B cell (primary cell): ENCODE data around the gene BRD9. TPM values are rescaled to one million over a fixed set of nuclear protein-coding genes. Genes with fewer than 3 reads are reported as not detected.

Experiments used
- ATAC-seq: fragments of 200-7000 bp; cut with Tn5 transposase; one replicate; pipeline ENCODE4 v1.10.0; 2021; ENCODE audit warnings: low read depth, mild to moderate bottlenecking, moderate number of reproducible peaks, moderate library complexity
- CTCF ChIA-PET: fragments of 350-600 bp; sonication (Branson Sonifier 250); formaldehyde crosslinking; loops from one replicate; lab custom pipeline; 2021; ENCODE audit warnings: antibody characterized with exemption, inconsistent platforms; lab: Charles Lee
- POLR2A ChIA-PET: fragments of 350-600 bp; sonication (Branson Sonifier 250); formaldehyde crosslinking; loops from one replicate; lab custom pipeline; 2021; ENCODE audit warnings: antibody characterized with exemption; lab: Charles Lee
- DNase-seq: peaks from one replicate; pipeline ENCODE4 v3.0.0; 2013
- H2AFZ ChIP-seq: 2 replicates; pipeline ENCODE4 v1.6.1; 2012; ENCODE audit warnings: mild to moderate bottlenecking, low read depth, low read length; ENCODE audit not compliant: insufficient read depth, poor library complexity, severe bottlenecking
- H3K27ac ChIP-seq, 2 donors: 1 replicate in 1 of 2; 2 replicates in 1 of 2; pipeline ENCODE4 v1.5.1; 2012 to 2013; ENCODE audit warnings: low read length in 2 of 2, mild to moderate bottlenecking in 2 of 2, moderate library complexity in 1 of 2
- H3K27me3 ChIP-seq, 4 experiments: fragments of 200-600 bp in 1 of 4; sonication (generic) in 1 of 4; replicated peaks in 1 of 4; 1 replicate in 2 of 4; 2 replicates in 2 of 4; pipeline versions ENCODE4 v1.6.1 to v1.7.0; 2013 to 2016; ENCODE audit warnings: low read length in 3 of 4, mild to moderate bottlenecking in 2 of 4, mixed read lengths in 1 of 4, moderate library complexity in 1 of 4; ENCODE audit not compliant: insufficient read depth in 4 of 4, control insufficient read depth in 3 of 4; ENCODE audit errors: control extremely low read depth in 1 of 4
- H3K36me3 ChIP-seq, 2 experiments: replicated peaks in 1 of 2; 1 replicate in 1 of 2; 2 replicates in 1 of 2; pipeline versions ENCODE4 v1.6.1 to v1.7.1; 2013; ENCODE audit warnings: low read length in 1 of 2; ENCODE audit not compliant: insufficient read depth in 2 of 2, control insufficient read depth in 1 of 2; ENCODE audit errors: control extremely low read depth in 1 of 2, extremely low read depth in 1 of 2
- H3K4me1 ChIP-seq, 2 donors: fragments of 200-600 bp in 1 of 2; sonication (generic) in 1 of 2; 1 replicate in 1 of 2; 2 replicates in 1 of 2; pipeline versions ENCODE4 v1.5.1 to v1.6.1; 2013 to 2017; ENCODE audit warnings: low read length in 2 of 2; ENCODE audit not compliant: control insufficient read depth in 2 of 2, insufficient read depth in 2 of 2
- H3K4me2 ChIP-seq: replicated peaks from 2 replicates; pipeline ENCODE3; 2012; ENCODE audit warnings: mild to moderate bottlenecking, low read depth, low read length; ENCODE audit not compliant: poor library complexity, severe bottlenecking
- H3K4me3 ChIP-seq, 5 experiments: fragments of 200-600 bp in 1 of 5; sonication (generic) in 1 of 5; 1 replicate in 3 of 5; 2 replicates in 2 of 5; pipeline versions ENCODE4 v1.5.1 to v1.7.0; 2011 to 2016; ENCODE audit warnings: low read length in 4 of 5, mild to moderate bottlenecking in 4 of 5, low read depth in 2 of 5, control low read depth in 1 of 5, moderate library complexity in 1 of 5; ENCODE audit not compliant: insufficient read depth in 1 of 5; ENCODE audit errors: control extremely low read depth in 1 of 5, extremely low read depth in 1 of 5
- H3K79me2 ChIP-seq: fragments of 200-600 bp; sonication (generic); one replicate; pipeline ENCODE4 v1.6.0; 2016; ENCODE audit warnings: low read length; ENCODE audit not compliant: control insufficient read depth, insufficient read depth
- H3K9ac ChIP-seq: fragments of 200-600 bp; sonication (generic); 2 replicates; pipeline ENCODE4 v1.6.1; 2017; ENCODE audit warnings: mild to moderate bottlenecking, low read length, moderate library complexity
- H3K9me3 ChIP-seq, 3 donors: one replicate each; pipeline versions ENCODE4 v1.6.1 to v1.7.1; 2013; ENCODE audit warnings: low read length in 2 of 3; ENCODE audit not compliant: control insufficient read depth in 2 of 3, insufficient read depth in 1 of 3; ENCODE audit errors: control extremely low read depth in 1 of 3
- H4K20me1 ChIP-seq: 2 replicates; pipeline ENCODE4 v1.6.0; 2012; ENCODE audit warnings: mild to moderate bottlenecking, low read length; ENCODE audit not compliant: insufficient read depth, control insufficient read depth, poor library complexity, severe bottlenecking
- H3K27ac Mint-ChIP-seq: one replicate; pipeline ENCODE4 v1.8.0; 2021; ENCODE audit warnings: mixed read lengths
- H3K27me3 Mint-ChIP-seq: one replicate; pipeline ENCODE4 v1.8.0; 2021; ENCODE audit warnings: mixed read lengths
- H3K4me1 Mint-ChIP-seq: one replicate; pipeline ENCODE4 v1.8.0; 2021; ENCODE audit warnings: mixed read lengths
- H3K4me3 Mint-ChIP-seq: one replicate; pipeline ENCODE4 v1.8.0; 2021; ENCODE audit warnings: mixed read lengths
- H3K9me3 Mint-ChIP-seq: one replicate; pipeline ENCODE4 v1.8.0; 2022; ENCODE audit warnings: mixed read lengths; ENCODE audit not compliant: insufficient read depth
- EZH2 ChIP-seq: IDR thresholded peaks from 2 replicates; pipeline ENCODE4 v1.6.1; 2012; ENCODE audit warnings: borderline replicate concordance, low read depth, mild to moderate bottlenecking, moderate library complexity, low read length; ENCODE audit not compliant: insufficient read depth, poor library complexity, severe bottlenecking
- WGBS: methylation state at CpG from one replicate; pipeline ENCODE4 v1.1.5; 2013; ENCODE audit warnings: missing lambda C conversion rate; ENCODE audit not compliant: insufficient coverage; 5-methylcytosine and 5-hydroxymethylcytosine counted together
- intact Hi-C: fragments of 100-400 bp; cut with micrococcal nuclease; formaldehyde crosslinking; loops from one replicate; pipeline ENCODE4 v1.10.0; 2022
- polyA plus RNA-seq: library from polyadenylated mRNA; depleted of rRNA; stranded (reverse); fragments of >200 nt; gene quantifications from 2 replicates; pipeline ENCODE4 v1.2.3, GENCODE V29; 2012
- total RNA-seq, 2 donors: library from RNA; stranded (reverse); fragments of 120-200 nt in 1 of 2; gene quantifications; 1 replicate in 1 of 2; 2 replicates in 1 of 2; pipeline versions ENCODE4 v1.2.3 to v1.2.4, GENCODE V29; 2013 to 2022
- TF ChIP-seq, protein P1 (sequence below): fragments of 200-600 bp; IDR thresholded peaks from one replicate; pipeline ENCODE4 v1.8.0; 2022; ENCODE audit warnings: antibody characterized with exemption, mild to moderate bottlenecking

BRD9 gene
- total and polyA plus RNA-seq, 2 donors (not counting 1 experiment from before 2014, with no cell fraction given), result 28.3 to 68.6 TPM

DNA sequence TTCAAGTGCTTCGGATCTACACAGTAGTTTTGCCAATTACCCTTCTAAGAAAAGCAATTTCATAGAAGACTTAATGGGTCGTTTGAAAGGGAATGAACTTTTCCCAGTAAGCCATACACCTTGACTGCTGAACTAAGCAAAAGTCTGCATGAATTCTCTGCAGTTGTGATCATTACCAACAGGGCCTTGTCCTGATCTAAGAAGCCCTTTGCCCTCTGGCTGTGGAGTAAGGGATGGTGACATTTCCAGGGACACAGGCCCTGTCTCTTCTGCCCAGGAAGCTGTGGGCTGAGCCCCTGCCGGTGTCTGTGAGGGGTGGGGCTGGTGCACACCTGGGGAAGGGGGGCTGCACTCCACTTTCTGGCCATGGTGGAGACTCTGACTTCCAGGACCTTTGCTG lies 72.4 kb downstream of the BRD9 start:
- H3K9me3 Mint-ChIP-seq, result peaks cover 2% of the 10 kb centered on the region
- H3K4me3 Mint-ChIP-seq, result no peak overlapping the region

DNA sequence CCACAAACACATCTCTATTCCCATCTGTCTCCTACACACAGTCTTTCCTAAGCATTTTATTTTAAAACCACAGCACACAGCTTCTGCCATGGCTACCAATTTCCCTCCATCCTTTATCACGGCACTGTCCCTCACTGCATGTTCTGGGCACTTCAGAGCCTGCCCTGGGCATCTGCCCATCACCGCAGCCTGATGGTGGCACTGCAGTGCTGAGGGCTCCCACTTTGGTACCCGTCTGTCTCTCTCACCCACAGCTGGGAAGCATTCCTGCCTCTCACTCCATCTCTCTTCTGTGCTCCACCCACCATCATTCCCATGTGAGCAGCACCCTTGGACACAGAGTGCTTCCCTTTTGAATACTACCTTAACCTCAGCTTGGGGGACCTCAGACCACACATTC lies 73.5 kb downstream of the BRD9 start:
- peaks cover 2% of the 10 kb centered on the region for H3K9me3 Mint-ChIP-seq
- Histone ChIP-seq H3K4me2 (no peak overlapping the region), H3K9ac (no peak overlapping the region), H3K4me1 (no peaks in the 10 kb centered on the region), H3K27ac (no peak overlapping the region), H3K9me3 (peaks cover 0 to 4% (median 3%) of the 10 kb centered on the region in 3 donors), H3K36me3 (no peaks in the 10 kb centered on the region), H4K20me1 (no peaks in the 10 kb centered on the region), H3K4me3 (no peak overlapping the region), H3K79me2 (no peaks in the 10 kb centered on the region), H2AFZ (no peak overlapping the region), H3K27me3 (peaks cover 0 to 3% (median 0%) of the 10 kb centered on the region in 4 experiments)
- no peak overlapping the region for H3K4me3 Mint-ChIP-seq
- intact Hi-C loops, result no loop called here
- H3K27me3 Mint-ChIP-seq, result peaks cover 8% of the 10 kb centered on the region
- TF ChIP-seq, protein P1, sequence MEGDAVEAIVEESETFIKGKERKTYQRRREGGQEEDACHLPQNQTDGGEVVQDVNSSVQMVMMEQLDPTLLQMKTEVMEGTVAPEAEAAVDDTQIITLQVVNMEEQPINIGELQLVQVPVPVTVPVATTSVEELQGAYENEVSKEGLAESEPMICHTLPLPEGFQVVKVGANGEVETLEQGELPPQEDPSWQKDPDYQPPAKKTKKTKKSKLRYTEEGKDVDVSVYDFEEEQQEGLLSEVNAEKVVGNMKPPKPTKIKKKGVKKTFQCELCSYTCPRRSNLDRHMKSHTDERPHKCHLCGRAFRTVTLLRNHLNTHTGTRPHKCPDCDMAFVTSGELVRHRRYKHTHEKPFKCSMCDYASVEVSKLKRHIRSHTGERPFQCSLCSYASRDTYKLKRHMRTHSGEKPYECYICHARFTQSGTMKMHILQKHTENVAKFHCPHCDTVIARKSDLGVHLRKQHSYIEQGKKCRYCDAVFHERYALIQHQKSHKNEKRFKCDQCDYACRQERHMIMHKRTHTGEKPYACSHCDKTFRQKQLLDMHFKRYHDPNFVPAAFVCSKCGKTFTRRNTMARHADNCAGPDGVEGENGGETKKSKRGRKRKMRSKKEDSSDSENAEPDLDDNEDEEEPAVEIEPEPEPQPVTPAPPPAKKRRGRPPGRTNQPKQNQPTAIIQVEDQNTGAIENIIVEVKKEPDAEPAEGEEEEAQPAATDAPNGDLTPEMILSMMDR, result no peak
- no peak for TF ChIP-seq EZH2
- no peaks in the 10 kb centered on the region for H3K4me1 Mint-ChIP-seq
- WGBS, result 94% methylated on average over 3 of the region's 3 CpGs
- POLR2A ChIA-PET, result no interaction called here
- H3K27ac Mint-ChIP-seq, result no peak overlapping the region
- DNase-seq (no peak), ATAC-seq (no peak)
- CTCF ChIA-PET, result no interaction called here

More for the DNA sequence above, 72.4 kb downstream of the BRD9 start:
- ChIA-PET CTCF (no interaction called here), POLR2A (no interaction called here)
- H3K27ac ChIP-seq, result no peak overlapping the region
- H3K27me3 Mint-ChIP-seq, result peaks cover 9% of the 10 kb centered on the region
- intact Hi-C loops, result no loop called here
- H3K9me3 ChIP-seq, result peaks cover 0 to 4% (median 3%) of the 10 kb centered on the region in 3 donors
- H3K27me3 ChIP-seq, result peaks cover 0 to 3% (median 0%) of the 10 kb centered on the region in 4 experiments
- H3K79me2 ChIP-seq, result no peaks in the 10 kb centered on the region
- no peak overlapping the region for H3K27ac Mint-ChIP-seq
- 100% methylated on average over 1 of the region's 3 CpGs for WGBS
- no peaks in the 10 kb centered on the region for H3K4me1 ChIP-seq
- H2AFZ ChIP-seq, result no peak overlapping the region
- H3K9ac ChIP-seq, result no peak overlapping the region
- no peak for DNase-seq
- TF ChIP-seq, protein P1, result no peak
- no peak for TF ChIP-seq EZH2
- H3K4me1 Mint-ChIP-seq, result no peaks in the 10 kb centered on the region
- H3K4me3 ChIP-seq, result no peak overlapping the region
- H4K20me1 ChIP-seq, result no peaks in the 10 kb centered on the region
- no peaks in the 10 kb centered on the region for H3K36me3 ChIP-seq
- ATAC-seq, result no peak
- H3K4me2 ChIP-seq, result no peak overlapping the region
